ENCODE results near the gene UPK3BL1.
"Not testable (repeated sequence)": the region's sequence is repeated elsewhere in the genome, so short reads cannot be mapped to it uniquely, and the experiment has no call there.

Gene UPK3BL1

GRCh38 chr7:102627271-102627904, 15.2 kb downstream of the UPK3BL1 start:
- H3K9me3 ChIP-seq (ENCODE audit: control extremely low read depth in 1 of 5, control insufficient read depth in 4 of 5, insufficient read depth in 2 of 5, low read depth in 1 of 5, low read length in 4 of 5); H3K27me3 ChIP-seq (replicated peaks in 2 of 5; ENCODE audit: control insufficient read depth in 4 of 5, insufficient read depth in 5 of 5, low read length in 4 of 5); H3K4me1 ChIP-seq (ENCODE audit: control extremely low read depth in 1 of 4, control insufficient read depth in 4 of 4, insufficient read depth in 4 of 4, low read length in 3 of 4); DNase-seq; POLR2A ChIA-PET; H3K4me3 ChIP-seq (ENCODE audit: control insufficient read depth in 1 of 7, extremely low read depth in 1 of 7, insufficient read depth in 4 of 7, low read depth in 2 of 7, low read length in 6 of 7); H3K27ac ChIP-seq (ENCODE audit: insufficient read depth in 1 of 2, low read depth in 1 of 2, low read length in 2 of 2, poor library complexity in 1 of 2, severe bottlenecking in 2 of 2); H3K36me3 ChIP-seq (ENCODE audit: control insufficient read depth in 4 of 4, insufficient read depth in 4 of 4, low read length in 3 of 4); CTCF ChIA-PET: not testable (repeated sequence)
- no CpG with 5 or more reads among the region's 8 CpGs for WGBS (ENCODE audit: insufficient coverage)

GRCh38 chr7:102618122-102618521, 24.5 kb downstream of the UPK3BL1 start:
- H3K36me3 ChIP-seq (ENCODE audit: control insufficient read depth in 4 of 4, insufficient read depth in 4 of 4, low read length in 3 of 4); POLR2A ChIA-PET; H3K4me3 ChIP-seq (ENCODE audit: control insufficient read depth in 1 of 7, extremely low read depth in 1 of 7, insufficient read depth in 4 of 7, low read depth in 2 of 7, low read length in 6 of 7); H3K27ac ChIP-seq (ENCODE audit: insufficient read depth in 1 of 2, low read depth in 1 of 2, low read length in 2 of 2, poor library complexity in 1 of 2, severe bottlenecking in 2 of 2); H3K4me1 ChIP-seq (ENCODE audit: control extremely low read depth in 1 of 4, control insufficient read depth in 4 of 4, insufficient read depth in 4 of 4, low read length in 3 of 4); DNase-seq; H3K9me3 ChIP-seq (ENCODE audit: control extremely low read depth in 1 of 5, control insufficient read depth in 4 of 5, insufficient read depth in 2 of 5, low read depth in 1 of 5, low read length in 4 of 5); CTCF ChIA-PET; H3K27me3 ChIP-seq (replicated peaks in 2 of 5; ENCODE audit: control insufficient read depth in 4 of 5, insufficient read depth in 5 of 5, low read length in 4 of 5): not testable (repeated sequence)
- WGBS (ENCODE audit: insufficient coverage): no CpG with 5 or more reads among the region's 8 CpGs

- peak in 2 of 3 donors; percentile 21 to 44 for DNase-seq
- H3K27me3 ChIP-seq (replicated peaks in 2 of 5; ENCODE audit: control insufficient read depth in 4 of 5, insufficient read depth in 5 of 5, low read length in 4 of 5); H3K4me1 ChIP-seq (ENCODE audit: control extremely low read depth in 1 of 4, control insufficient read depth in 4 of 4, insufficient read depth in 4 of 4, low read length in 3 of 4); CTCF ChIA-PET; POLR2A ChIA-PET; H3K9me3 ChIP-seq (ENCODE audit: control extremely low read depth in 1 of 5, control insufficient read depth in 4 of 5, insufficient read depth in 2 of 5, low read depth in 1 of 5, low read length in 4 of 5); H3K36me3 ChIP-seq (ENCODE audit: control insufficient read depth in 4 of 4, insufficient read depth in 4 of 4, low read length in 3 of 4); H3K27ac ChIP-seq (ENCODE audit: insufficient read depth in 1 of 2, low read depth in 1 of 2, low read length in 2 of 2, poor library complexity in 1 of 2, severe bottlenecking in 2 of 2): not testable (repeated sequence)
- no CpG with 5 or more reads among the region's 62 CpGs for WGBS (ENCODE audit: insufficient coverage)
- peak within 1 kb of the TSS in 3 of 7 experiments; percentile 19 to 33 (median 32) for H3K4me3 ChIP-seq (ENCODE audit: control insufficient read depth in 1 of 7, extremely low read depth in 1 of 7, insufficient read depth in 4 of 7, low read depth in 2 of 7, low read length in 6 of 7)
These were observed 26.0 kb downstream of the UPK3BL1 start, which contains the start of gene RASA4 for GRCh38 chr7:102616507-102617125. TSS of gene RASA4 (minus strand) at chr7:102616756. CDS start at chr7:102616689, 67 bp downstream.

GRCh38 chr7:102615930-102616329, 26.7 kb downstream of the UPK3BL1 start:
- H3K36me3 ChIP-seq (ENCODE audit: control insufficient read depth in 4 of 4, insufficient read depth in 4 of 4, low read length in 3 of 4); H3K4me3 ChIP-seq (ENCODE audit: control insufficient read depth in 1 of 7, extremely low read depth in 1 of 7, insufficient read depth in 4 of 7, low read depth in 2 of 7, low read length in 6 of 7); H3K27ac ChIP-seq (ENCODE audit: insufficient read depth in 1 of 2, low read depth in 1 of 2, low read length in 2 of 2, poor library complexity in 1 of 2, severe bottlenecking in 2 of 2); CTCF ChIA-PET; DNase-seq; H3K9me3 ChIP-seq (ENCODE audit: control extremely low read depth in 1 of 5, control insufficient read depth in 4 of 5, insufficient read depth in 2 of 5, low read depth in 1 of 5, low read length in 4 of 5); H3K27me3 ChIP-seq (replicated peaks in 2 of 5; ENCODE audit: control insufficient read depth in 4 of 5, insufficient read depth in 5 of 5, low read length in 4 of 5); H3K4me1 ChIP-seq (ENCODE audit: control extremely low read depth in 1 of 4, control insufficient read depth in 4 of 4, insufficient read depth in 4 of 4, low read length in 3 of 4); POLR2A ChIA-PET: not testable (repeated sequence)
- WGBS (ENCODE audit: insufficient coverage): no CpG with 5 or more reads among the region's 10 CpGs

GRCh38 chr7:102614873-102615272, 27.7 kb downstream of the UPK3BL1 start:
- WGBS (ENCODE audit: insufficient coverage): no CpG with 5 or more reads among the region's 3 CpGs
- CTCF ChIA-PET; DNase-seq; POLR2A ChIA-PET; H3K4me3 ChIP-seq (ENCODE audit: control insufficient read depth in 1 of 7, extremely low read depth in 1 of 7, insufficient read depth in 4 of 7, low read depth in 2 of 7, low read length in 6 of 7); H3K27ac ChIP-seq (ENCODE audit: insufficient read depth in 1 of 2, low read depth in 1 of 2, low read length in 2 of 2, poor library complexity in 1 of 2, severe bottlenecking in 2 of 2); H3K4me1 ChIP-seq (ENCODE audit: control extremely low read depth in 1 of 4, control insufficient read depth in 4 of 4, insufficient read depth in 4 of 4, low read length in 3 of 4); H3K27me3 ChIP-seq (replicated peaks in 2 of 5; ENCODE audit: control insufficient read depth in 4 of 5, insufficient read depth in 5 of 5, low read length in 4 of 5); H3K36me3 ChIP-seq (ENCODE audit: control insufficient read depth in 4 of 4, insufficient read depth in 4 of 4, low read length in 3 of 4); H3K9me3 ChIP-seq (ENCODE audit: control extremely low read depth in 1 of 5, control insufficient read depth in 4 of 5, insufficient read depth in 2 of 5, low read depth in 1 of 5, low read length in 4 of 5): not testable (repeated sequence)

GRCh38 chr7:102614346-102614697, 28.3 kb downstream of the UPK3BL1 start:
- CTCF ChIA-PET; POLR2A ChIA-PET; H3K4me3 ChIP-seq (ENCODE audit: control insufficient read depth in 1 of 7, extremely low read depth in 1 of 7, insufficient read depth in 4 of 7, low read depth in 2 of 7, low read length in 6 of 7); DNase-seq; H3K4me1 ChIP-seq (ENCODE audit: control extremely low read depth in 1 of 4, control insufficient read depth in 4 of 4, insufficient read depth in 4 of 4, low read length in 3 of 4); H3K36me3 ChIP-seq (ENCODE audit: control insufficient read depth in 4 of 4, insufficient read depth in 4 of 4, low read length in 3 of 4); H3K27ac ChIP-seq (ENCODE audit: insufficient read depth in 1 of 2, low read depth in 1 of 2, low read length in 2 of 2, poor library complexity in 1 of 2, severe bottlenecking in 2 of 2); H3K27me3 ChIP-seq (replicated peaks in 2 of 5; ENCODE audit: control insufficient read depth in 4 of 5, insufficient read depth in 5 of 5, low read length in 4 of 5); H3K9me3 ChIP-seq (ENCODE audit: control extremely low read depth in 1 of 5, control insufficient read depth in 4 of 5, insufficient read depth in 2 of 5, low read depth in 1 of 5, low read length in 4 of 5): not testable (repeated sequence)
- no CpG with 5 or more reads among the region's 4 CpGs for whole genome bisulfite sequencing (ENCODE audit: insufficient coverage)

- DNase-seq; H3K36me3 ChIP-seq (ENCODE audit: control insufficient read depth in 4 of 4, insufficient read depth in 4 of 4, low read length in 3 of 4); H3K4me1 ChIP-seq (ENCODE audit: control extremely low read depth in 1 of 4, control insufficient read depth in 4 of 4, insufficient read depth in 4 of 4, low read length in 3 of 4); POLR2A ChIA-PET; H3K27ac ChIP-seq (ENCODE audit: insufficient read depth in 1 of 2, low read depth in 1 of 2, low read length in 2 of 2, poor library complexity in 1 of 2, severe bottlenecking in 2 of 2); CTCF ChIA-PET; H3K27me3 ChIP-seq (replicated peaks in 2 of 5; ENCODE audit: control insufficient read depth in 4 of 5, insufficient read depth in 5 of 5, low read length in 4 of 5); H3K9me3 ChIP-seq (ENCODE audit: control extremely low read depth in 1 of 5, control insufficient read depth in 4 of 5, insufficient read depth in 2 of 5, low read depth in 1 of 5, low read length in 4 of 5); H3K4me3 ChIP-seq (ENCODE audit: control insufficient read depth in 1 of 7, extremely low read depth in 1 of 7, insufficient read depth in 4 of 7, low read depth in 2 of 7, low read length in 6 of 7): not testable (repeated sequence)
- WGBS (ENCODE audit: insufficient coverage): no CpG with 5 or more reads among the region's 15 CpGs
These were observed 28.8 kb downstream of the UPK3BL1 start for GRCh38 chr7:102613575-102614345.
